CD4-positive, alpha-beta T cell treated with Interleukin-2 at 100 ng/mL for 4 hours (primary cell): ENCODE measurements around the gene ZNF48.

Experiments used
- DNase-seq: peaks from one replicate; pipeline ENCODE4 v3.0.0-alpha.2; 2020; ENCODE audit warnings: low spot score

Gene ZNF48

GRCh38 chr16:30444231-30445148 is 49.3 kb downstream of the ZNF48 start:
- no peak for DNase-seq

GRCh38 chr16:30445149-30445407 is 49.9 kb downstream of the ZNF48 start:
- DNase-seq = no peak

- DNase-seq = peak; percentile 98
These were observed 50.4 kb downstream of the ZNF48 start, which contains the start of gene SEPHS2 for GRCh38 chr16:30445408-30446202. Gene SEPHS2 (minus strand): TSS chr16:30445874. CDS start chr16:30445727, 147 bp downstream.

GRCh38 chr16:30446203-30446595 is 51.0 kb downstream of the ZNF48 start:
- DNase-seq = no peak

GRCh38 chr16:30447512-30448226 is 52.4 kb downstream of the ZNF48 start:
- DNase-seq = no peak

GRCh38 chr16:30449116-30449435 is 53.9 kb downstream of the ZNF48 start:
- no peak for DNase-seq
